ENCODE results near the gene PDE4B. TPM values are rescaled to one million over a fixed set of nuclear protein-coding genes. Genes with fewer than 3 reads are reported as not detected.

Gene PDE4B
- total RNA-seq, 4 donors from 2014 or later: 11.2 to 49.5 (median 26.3) TPM

GRCh38 chr1:66323958-66324625 lies 531.4 kb downstream of the PDE4B start:
- TF ChIP-seq CTCF (IDR thresholded peaks at IDR 0.05): no peak
- no peak for DNase-seq (ENCODE audit: low spot score)
- ATAC-seq (ENCODE audit: low FRiP score): peak; percentile 64

GRCh38 chr1:66325594-66326380 lies 533.1 kb downstream of the PDE4B start:
- DNase-seq (ENCODE audit: low spot score) (no peak), ATAC-seq (ENCODE audit: low FRiP score) (no peak)
- no peak for TF ChIP-seq CTCF (IDR thresholded peaks at IDR 0.05)

- ATAC-seq (ENCODE audit: low FRiP score) (no peak), DNase-seq (ENCODE audit: low spot score) (no peak)
- no peak for TF ChIP-seq CTCF (IDR thresholded peaks at IDR 0.05)
These were observed 534.2 kb downstream of the PDE4B start for GRCh38 chr1:66326867-66327266.

GRCh38 chr1:66327588-66327987 lies 534.9 kb downstream of the PDE4B start:
- TF ChIP-seq CTCF (IDR thresholded peaks at IDR 0.05): no peak
- DNase-seq (ENCODE audit: low spot score) (no peak), ATAC-seq (ENCODE audit: low FRiP score) (no peak)

GRCh38 chr1:66328896-66329295 lies 536.2 kb downstream of the PDE4B start:
- no peak for ATAC-seq (ENCODE audit: low FRiP score)
- no peak for TF ChIP-seq CTCF (IDR thresholded peaks at IDR 0.05)
- no peak for DNase-seq (ENCODE audit: low spot score)

GRCh38 chr1:66330722-66331141 lies 538.0 kb downstream of the PDE4B start:
- no peak for ATAC-seq (ENCODE audit: low FRiP score)
- no peak for DNase-seq (ENCODE audit: low spot score)
- TF ChIP-seq CTCF (IDR thresholded peaks at IDR 0.05): no peak

Measured in omental fat pad (tissue), 4 donors.